Peyer's patch (tissue), 4 donors: ENCODE measurements around the gene TCF20. TPM values are rescaled to one million over a fixed set of nuclear protein-coding genes. Genes with fewer than 3 reads are reported as not detected.

Experiments used
- DNase-seq, 3 donors: peaks; one replicate each; pipeline ENCODE4 v3.0.0-alpha.2; 2017 to 2019
- H3K27ac ChIP-seq, 4 donors: fragments of 200-600 bp; sonication (generic); one replicate each; pipeline ENCODE4 v1.5.1; 2016 to 2019
- H3K27me3 ChIP-seq, 2 donors: fragments of 200-600 bp; sonication (generic); one replicate each; pipeline ENCODE4 v1.5.1; 2019
- H3K36me3 ChIP-seq, 3 donors: fragments of 200-600 bp; sonication (generic); one replicate each; pipeline ENCODE4 v1.5.1; 2016 to 2019
- H3K4me1 ChIP-seq, 4 donors: fragments of 200-600 bp; sonication (generic); one replicate each; pipeline ENCODE4 v1.5.1; 2016 to 2019
- H3K4me3 ChIP-seq, 4 donors: fragments of 200-600 bp; sonication (generic); 1 replicate in 3 of 4; 2 replicates in 1 of 4; pipeline ENCODE4 v1.5.1; 2016 to 2019; ENCODE audit warnings: mild to moderate bottlenecking in 1 of 4
- H3K9me3 ChIP-seq, 4 donors: fragments of 200-600 bp; sonication (generic); one replicate each; pipeline ENCODE4 v1.5.1; 2016 to 2019; ENCODE audit warnings: mild to moderate bottlenecking in 1 of 4
- POLR2A ChIP-seq, 2 donors: fragments of 450-650 bp; IDR thresholded peaks; one replicate each; pipeline ENCODE4 v1.5.1; 2017; ENCODE audit warnings: antibody characterized with exemption in 2 of 2, mild to moderate bottlenecking in 2 of 2, moderate library complexity in 2 of 2
- total RNA-seq, 4 donors: library from RNA; depleted of rRNA; stranded (reverse); fragments of >200 nt; gene quantifications; one replicate each; pipeline ENCODE4 v1.1.0, GENCODE V29; 2016
- TF ChIP-seq, protein P1 (sequence below), 6 experiments: fragments of 450-650 bp in 4 of 6; fragments of 200-600 bp in 2 of 6; sonication (generic) in 1 of 6; IDR thresholded peaks; one replicate each; pipeline ENCODE4 v1.5.1; 2017 to 2019; ENCODE audit warnings: antibody characterized with exemption in 6 of 6, mild to moderate bottlenecking in 3 of 6, moderate library complexity in 1 of 6

The TCF20 gene
- total RNA-seq, 4 donors from 2014 or later, result 43.8 to 75.1 (median 59.5) TPM

DNA sequence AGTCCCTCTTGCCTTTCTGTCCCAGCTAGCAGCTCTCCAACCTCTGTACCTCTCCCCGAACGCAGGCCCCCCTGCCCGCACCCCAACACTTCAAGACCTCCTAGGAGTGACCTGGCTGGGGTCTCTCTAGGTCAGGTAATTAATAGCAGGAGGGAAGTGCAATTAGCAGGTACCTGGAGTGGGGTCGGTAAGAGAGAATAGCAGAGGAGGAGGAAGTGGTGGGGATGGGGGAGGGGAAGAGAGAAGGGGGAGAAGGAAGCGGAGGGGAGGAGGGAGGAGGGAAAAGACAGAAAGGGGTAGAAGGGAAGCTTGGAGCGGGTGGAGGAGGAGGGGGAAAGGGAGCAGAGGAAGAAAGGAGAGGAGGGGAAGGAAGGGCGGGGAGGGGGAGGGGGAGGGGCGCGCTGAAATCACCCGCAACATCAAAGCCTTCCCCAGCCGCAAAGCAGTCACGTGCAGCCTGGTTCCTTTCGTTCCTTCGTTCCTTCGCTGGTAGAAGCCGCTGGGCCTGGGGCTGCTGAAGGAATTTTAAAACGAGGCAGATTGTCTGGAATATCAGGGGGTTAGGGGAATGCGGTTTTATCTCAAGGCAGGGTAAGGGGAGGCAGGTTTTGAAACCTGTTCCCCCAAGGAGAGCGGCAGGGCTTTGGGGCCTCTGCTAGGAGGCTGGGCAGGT is 29.3 kb upstream of the TCF20 start:
- Histone ChIP-seq H3K27me3 (no peaks in the 10 kb centered on the region), H3K9me3 (no peaks in the 10 kb centered on the region), H3K4me3 (peak overlapping the region in 2 of 4 donors; percentile 9 to 32), H3K27ac (peak overlapping the region in 3 of 4 donors; percentile 29 to 74 (median 49)), H3K4me1 (peaks cover 7 to 35% (median 22%) of the 10 kb centered on the region in 4 donors), H3K36me3 (no peaks in the 10 kb centered on the region)
- TF ChIP-seq, protein P1, sequence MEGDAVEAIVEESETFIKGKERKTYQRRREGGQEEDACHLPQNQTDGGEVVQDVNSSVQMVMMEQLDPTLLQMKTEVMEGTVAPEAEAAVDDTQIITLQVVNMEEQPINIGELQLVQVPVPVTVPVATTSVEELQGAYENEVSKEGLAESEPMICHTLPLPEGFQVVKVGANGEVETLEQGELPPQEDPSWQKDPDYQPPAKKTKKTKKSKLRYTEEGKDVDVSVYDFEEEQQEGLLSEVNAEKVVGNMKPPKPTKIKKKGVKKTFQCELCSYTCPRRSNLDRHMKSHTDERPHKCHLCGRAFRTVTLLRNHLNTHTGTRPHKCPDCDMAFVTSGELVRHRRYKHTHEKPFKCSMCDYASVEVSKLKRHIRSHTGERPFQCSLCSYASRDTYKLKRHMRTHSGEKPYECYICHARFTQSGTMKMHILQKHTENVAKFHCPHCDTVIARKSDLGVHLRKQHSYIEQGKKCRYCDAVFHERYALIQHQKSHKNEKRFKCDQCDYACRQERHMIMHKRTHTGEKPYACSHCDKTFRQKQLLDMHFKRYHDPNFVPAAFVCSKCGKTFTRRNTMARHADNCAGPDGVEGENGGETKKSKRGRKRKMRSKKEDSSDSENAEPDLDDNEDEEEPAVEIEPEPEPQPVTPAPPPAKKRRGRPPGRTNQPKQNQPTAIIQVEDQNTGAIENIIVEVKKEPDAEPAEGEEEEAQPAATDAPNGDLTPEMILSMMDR (IDR thresholded peaks at IDR 0.05), result no peak
- TF ChIP-seq POLR2A (IDR thresholded peaks at IDR 0.05), result no peak
- peak in 2 of 3 donors; percentile 71 to 85 for DNase-seq

- Histone ChIP-seq H3K36me3 (no peaks in the 10 kb centered on the region), H3K27me3 (no peaks in the 10 kb centered on the region), H3K4me1 (peaks cover 7 to 35% (median 26%) of the 10 kb centered on the region in 4 donors), H3K4me3 (no peak overlapping the region), H3K27ac (no peak overlapping the region), H3K9me3 (no peaks in the 10 kb centered on the region)
- TF ChIP-seq, protein P1 (IDR thresholded peaks at IDR 0.05), result no peak
- no peak for TF ChIP-seq POLR2A (IDR thresholded peaks at IDR 0.05)
- no peak for DNase-seq
These were observed 28.3 kb upstream of the TCF20 start for GRCh38 chr22:42298746-42299145.

DNA sequence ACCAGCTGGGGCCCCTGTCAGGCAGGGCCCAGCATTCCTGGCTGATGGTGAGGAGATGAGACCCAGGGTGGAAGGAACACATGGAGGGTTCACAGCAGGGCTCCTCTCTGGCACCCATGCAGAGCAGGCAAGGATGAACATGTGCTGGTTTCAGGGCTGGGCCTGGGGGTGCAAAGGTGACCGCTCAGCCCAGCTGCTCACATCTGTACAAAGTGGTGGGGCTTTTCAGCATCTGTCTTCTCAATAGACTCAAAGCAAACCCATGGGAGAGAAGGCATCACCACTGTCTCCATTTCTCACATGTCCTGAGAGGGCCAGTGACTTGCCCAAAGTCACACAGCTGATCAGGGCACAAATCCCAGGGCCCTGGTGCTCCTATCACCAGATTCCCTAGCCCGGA is 27.3 kb upstream of the TCF20 start:
- Histone ChIP-seq H3K9me3 (no peaks in the 10 kb centered on the region), H3K27me3 (no peaks in the 10 kb centered on the region), H3K4me1 (peaks cover 8 to 36% (median 26%) of the 10 kb centered on the region in 4 donors), H3K27ac (no peak overlapping the region), H3K36me3 (no peaks in the 10 kb centered on the region), H3K4me3 (no peak overlapping the region)
- no peak for DNase-seq
- no peak for TF ChIP-seq POLR2A (IDR thresholded peaks at IDR 0.05)
- TF ChIP-seq, protein P1 (IDR thresholded peaks at IDR 0.05), result no peak

GRCh38 chr22:42296883-42297282 is 26.4 kb upstream of the TCF20 start:
- H3K9me3 ChIP-seq, result no peaks in the 10 kb centered on the region
- H3K4me1 ChIP-seq, result peaks cover 10 to 42% (median 26%) of the 10 kb centered on the region in 4 donors
- no peak overlapping the region for H3K4me3 ChIP-seq
- no peak for TF ChIP-seq POLR2A (IDR thresholded peaks at IDR 0.05)
- TF ChIP-seq, protein P1 (IDR thresholded peaks at IDR 0.05), result no peak
- H3K36me3 ChIP-seq, result no peaks in the 10 kb centered on the region
- no peak overlapping the region for H3K27ac ChIP-seq
- DNase-seq, result no peak
- no peaks in the 10 kb centered on the region for H3K27me3 ChIP-seq

- Histone ChIP-seq H3K27me3 (no peaks in the 10 kb centered on the region), H3K4me3 (no peak overlapping the region), H3K4me1 (peaks cover 10 to 44% (median 22%) of the 10 kb centered on the region in 4 donors), H3K27ac (no peak overlapping the region), H3K36me3 (no peaks in the 10 kb centered on the region), H3K9me3 (no peaks in the 10 kb centered on the region)
- no peak for DNase-seq
- TF ChIP-seq, protein P1 (IDR thresholded peaks at IDR 0.05), result peak in 1 of 6 experiments; percentile 4
- no peak for TF ChIP-seq POLR2A (IDR thresholded peaks at IDR 0.05)
These were observed 26.0 kb upstream of the TCF20 start for GRCh38 chr22:42296381-42296853.
